GM19023 (cell line): Measurements from ENCODE around the gene SLFN14.
"Not testable (repeated sequence)": the region's sequence is repeated elsewhere in the genome, so short reads cannot be mapped to it uniquely, and the experiment has no call there.

Experiments used
- ATAC-seq: cut with Tn5 transposase; IDR thresholded peaks from one replicate; pipeline ENCODE4 v1.9.1; 2021; ENCODE audit warnings: mild to moderate bottlenecking, moderate library complexity; ENCODE audit not compliant: unreplicated experiment

SLFN14 gene

DNA sequence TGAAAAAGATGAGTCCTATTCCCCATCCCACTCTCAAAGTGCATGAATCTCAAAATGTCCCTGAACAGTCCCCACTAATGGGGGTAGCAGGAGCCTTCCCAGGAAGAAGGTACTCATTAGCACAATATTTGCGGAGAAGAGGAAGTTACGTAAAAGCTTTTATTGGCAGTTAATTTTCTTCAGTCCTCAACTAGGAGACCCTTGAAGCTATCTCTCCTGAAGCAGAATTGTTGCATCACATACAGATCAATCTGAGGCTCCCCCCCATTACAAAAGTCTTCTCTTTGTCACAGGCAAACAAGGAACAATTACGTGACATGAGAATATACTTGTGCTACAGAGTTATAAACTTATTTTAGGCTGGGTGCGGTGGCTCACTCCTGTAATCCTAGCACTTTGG lies 37.3 kb downstream of the SLFN14 start:
- no peak for ATAC-seq

DNA sequence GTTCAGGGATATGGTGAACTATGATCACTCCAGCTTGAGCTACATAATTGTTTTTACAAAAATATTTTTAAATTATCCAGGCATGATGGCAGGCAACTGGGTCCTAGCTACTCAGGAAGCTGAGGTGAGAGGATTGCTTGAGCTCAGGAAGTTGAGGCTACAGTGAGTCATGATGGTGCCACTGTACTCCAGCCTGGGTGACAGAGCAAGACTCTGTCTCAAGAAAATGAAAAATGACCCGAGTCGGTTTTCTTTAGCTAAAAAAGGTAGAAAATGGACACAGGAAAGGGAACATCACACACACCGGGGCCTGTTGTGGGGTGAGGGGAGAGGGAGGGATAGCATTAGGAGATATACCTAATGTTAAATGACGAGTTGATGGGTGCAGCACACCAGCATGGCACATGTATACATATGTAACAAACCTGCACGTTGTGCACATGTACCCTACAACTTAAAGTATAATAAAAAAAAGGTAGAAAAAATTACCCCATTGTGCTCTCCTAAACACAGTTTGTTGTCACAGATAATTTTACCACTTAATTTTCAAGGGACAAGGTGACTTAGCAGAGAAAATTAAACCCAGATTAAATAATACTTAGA lies 38.9 kb downstream of the SLFN14 start:
- not testable (repeated sequence) for ATAC-seq

DNA sequence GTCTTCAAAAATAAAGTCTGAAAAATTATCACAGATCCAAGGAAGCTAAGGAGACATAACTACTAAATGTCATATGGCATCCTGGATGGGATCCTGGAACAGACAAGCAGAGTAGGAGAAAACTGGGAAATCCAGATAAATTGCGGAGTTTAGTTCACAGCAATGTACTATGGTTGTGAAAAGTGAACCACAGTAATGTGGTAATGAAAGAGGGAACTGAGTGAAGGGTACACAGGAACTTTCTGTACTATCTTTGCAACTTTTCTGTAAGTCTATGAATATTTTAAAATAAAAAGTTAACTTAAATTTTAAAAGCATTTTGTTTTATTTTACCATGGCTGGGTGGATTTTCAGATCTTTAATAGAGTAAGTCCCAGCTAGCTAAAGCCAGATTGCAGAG lies 39.5 kb downstream of the SLFN14 start:
- no peak for ATAC-seq

DNA sequence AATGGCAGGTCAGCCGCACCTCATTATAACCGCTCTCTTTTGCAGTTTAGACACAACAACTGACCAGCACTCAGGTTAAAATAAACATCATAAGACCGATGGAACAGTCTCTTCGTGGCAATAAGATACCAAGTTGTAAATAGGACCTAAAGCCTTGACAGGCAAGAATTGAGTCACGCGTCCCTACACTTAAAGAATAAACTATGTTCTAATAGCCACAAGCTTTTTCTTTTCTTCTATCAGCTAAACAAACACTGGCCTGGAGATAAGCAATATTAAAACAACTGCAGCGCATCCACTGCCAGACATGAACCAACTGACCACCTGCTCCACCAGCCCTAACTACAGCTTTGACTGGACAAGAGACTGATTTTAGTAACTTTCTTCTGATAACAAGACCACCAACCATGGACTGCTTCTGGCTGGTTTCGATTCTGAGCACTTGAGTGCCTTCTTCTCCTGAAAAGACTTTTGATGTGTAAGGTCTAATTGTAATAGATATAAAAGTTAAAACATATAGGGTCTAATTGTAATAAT lies 40.6 kb downstream of the SLFN14 start:
- no peak for ATAC-seq

DNA sequence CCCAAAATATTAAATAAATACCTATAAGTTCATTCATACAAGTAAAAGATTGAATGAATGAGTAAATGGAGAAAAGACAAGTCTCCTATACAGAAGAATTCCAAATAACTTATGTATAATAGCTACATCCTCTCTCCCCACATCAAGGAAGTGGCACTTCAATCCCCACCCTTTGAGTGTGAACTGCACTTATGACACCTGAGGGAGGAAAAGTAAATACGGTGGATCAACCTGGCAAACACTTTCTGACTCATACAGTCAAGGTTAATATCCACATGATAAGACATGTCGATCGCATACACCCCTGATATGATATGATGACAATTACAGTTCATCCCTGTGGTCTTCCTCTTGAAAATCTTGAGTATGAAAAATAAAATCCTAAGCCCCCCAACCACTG lies 41.2 kb downstream of the SLFN14 start:
- no peak for ATAC-seq

DNA sequence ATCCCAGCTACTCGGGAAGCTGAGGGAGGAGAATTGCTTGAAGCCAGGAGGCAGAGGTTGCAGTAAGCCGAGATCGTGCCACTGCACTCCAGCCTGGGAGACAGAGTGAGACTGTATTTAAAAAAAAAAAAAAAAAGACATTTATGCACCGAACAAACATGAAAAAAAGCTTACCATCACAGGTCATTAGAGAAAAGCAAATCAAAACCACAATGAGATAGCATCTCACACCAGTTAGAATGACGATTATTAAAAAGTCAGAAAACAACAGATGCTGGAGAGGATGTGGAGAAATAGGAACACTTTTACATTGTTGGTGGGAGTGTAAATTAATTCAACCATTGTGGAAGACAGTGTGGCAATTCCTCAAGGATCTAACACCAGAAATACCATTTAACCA lies 42.2 kb downstream of the SLFN14 start:
- ATAC-seq = not testable (repeated sequence)

DNA sequence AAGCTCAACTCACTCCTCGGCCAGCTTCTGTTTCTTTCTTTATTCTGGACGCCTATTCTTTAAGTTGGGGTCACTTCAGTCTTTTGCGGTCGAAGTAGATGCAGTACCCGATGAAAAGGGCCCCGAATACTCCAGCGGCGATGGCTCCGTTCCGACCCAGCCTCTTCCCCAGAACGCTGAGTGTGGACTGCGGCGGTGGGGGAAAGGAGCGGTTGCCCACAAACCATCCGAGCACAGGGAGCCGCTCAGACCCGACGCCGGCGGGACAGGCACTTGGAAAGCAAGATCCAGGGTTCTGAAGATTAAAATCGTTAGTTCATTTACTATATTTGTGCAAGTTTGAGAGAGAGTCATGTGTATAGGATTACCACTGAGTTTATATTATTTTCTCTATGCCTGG lies 45.6 kb downstream of the SLFN14 start:
- ATAC-seq = no peak

DNA sequence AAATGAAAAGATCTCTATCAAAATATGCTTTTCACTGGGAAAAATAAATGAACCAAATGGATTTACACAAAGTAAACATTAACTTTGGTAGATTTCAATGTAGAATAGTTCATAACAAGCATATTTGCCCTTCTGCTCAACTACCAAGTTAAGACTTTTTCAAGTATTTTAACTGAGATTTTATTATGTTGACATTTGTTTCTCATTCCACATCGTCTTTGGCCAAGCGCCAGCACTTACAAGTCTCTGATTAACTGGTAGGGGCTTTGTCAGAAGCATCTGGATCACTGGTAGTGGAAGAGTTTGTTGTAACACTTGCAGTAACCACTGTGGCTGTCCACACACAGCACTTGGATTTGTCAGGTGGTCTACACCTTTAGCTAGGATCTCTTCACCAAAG lies 46.1 kb downstream of the SLFN14 start:
- no peak for ATAC-seq
